ENCODE results near the gene PTPRJ.
"Not testable (repeated sequence)": the region's sequence is repeated elsewhere in the genome, so short reads cannot be mapped to it uniquely, and the experiment has no call there.

The PTPRJ gene

GRCh38 chr11:47980088-47980906 is at the start of gene PTPRJ:
Gene PTPRJ (plus strand): TSS chr11:47980559. CDS start chr11:47980913, 354 bp downstream.
- DNase-seq, result peak; percentile 61 to 64

DNA sequence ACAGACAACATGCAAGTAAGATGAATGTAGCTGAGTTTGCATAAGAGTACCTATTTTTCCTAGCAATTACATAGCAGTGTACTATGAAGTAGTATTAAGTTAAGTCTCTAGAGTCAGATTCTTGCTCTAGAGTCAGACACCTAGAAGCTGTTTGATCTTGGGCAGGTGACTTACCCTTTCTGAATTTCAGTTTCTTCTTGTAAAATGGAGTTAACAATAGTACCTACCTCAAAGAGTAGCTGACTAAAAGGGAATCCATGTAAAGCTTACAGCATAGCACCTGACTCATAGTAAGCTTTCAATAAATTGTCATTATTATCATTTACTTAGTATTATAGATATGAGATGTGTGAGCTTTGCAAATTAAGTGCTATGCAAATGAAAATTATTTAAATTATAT is 47.8 kb upstream of the PTPRJ start:
- DNase-seq, result no peak

- not testable (repeated sequence) for DNase-seq
Measured at GRCh38 chr11:47933797-47934196, 46.6 kb upstream of the PTPRJ start.

- DNase-seq, result no peak
Measured at GRCh38 chr11:47938791-47939560, 41.4 kb upstream of the PTPRJ start.

DNA sequence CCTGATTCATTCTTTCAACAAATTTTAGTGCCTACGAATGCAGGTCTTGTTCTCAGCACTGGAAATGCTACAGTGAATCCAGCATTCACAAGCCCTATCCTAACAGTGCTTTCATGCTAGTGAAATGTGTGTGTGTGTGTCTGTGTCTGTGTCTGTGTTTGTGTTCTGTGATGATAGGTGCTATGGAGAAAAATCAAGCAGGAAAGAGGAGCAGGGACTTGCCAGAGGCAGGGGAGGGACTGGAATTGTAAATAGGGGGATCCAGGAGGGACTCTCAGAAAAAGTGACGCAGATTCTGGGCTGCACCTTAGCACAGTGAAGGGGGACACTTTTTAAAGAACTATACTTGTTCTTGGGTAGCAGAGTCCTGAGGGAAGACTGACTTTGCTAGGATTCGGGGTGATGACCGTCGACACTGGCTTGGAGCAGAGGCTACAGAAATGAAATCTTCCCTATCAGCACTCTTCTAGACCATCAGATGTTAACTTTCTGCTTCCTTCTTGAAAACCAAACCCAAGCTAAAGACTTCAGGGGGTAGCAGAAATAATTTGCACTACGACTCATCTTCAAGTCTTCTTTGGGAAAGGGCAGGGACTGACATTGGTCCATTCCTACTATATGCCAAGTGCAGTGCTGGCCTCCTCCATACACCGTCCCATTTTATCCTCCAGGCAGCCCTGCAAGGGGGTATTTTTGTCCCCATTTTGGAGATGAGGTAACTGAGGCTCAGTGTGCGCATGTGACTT is 39.3 kb upstream of the PTPRJ start:
- no peak for DNase-seq

GRCh38 chr11:47941907-47942558 is 38.3 kb upstream of the PTPRJ start:
- DNase-seq, result no peak

DNA sequence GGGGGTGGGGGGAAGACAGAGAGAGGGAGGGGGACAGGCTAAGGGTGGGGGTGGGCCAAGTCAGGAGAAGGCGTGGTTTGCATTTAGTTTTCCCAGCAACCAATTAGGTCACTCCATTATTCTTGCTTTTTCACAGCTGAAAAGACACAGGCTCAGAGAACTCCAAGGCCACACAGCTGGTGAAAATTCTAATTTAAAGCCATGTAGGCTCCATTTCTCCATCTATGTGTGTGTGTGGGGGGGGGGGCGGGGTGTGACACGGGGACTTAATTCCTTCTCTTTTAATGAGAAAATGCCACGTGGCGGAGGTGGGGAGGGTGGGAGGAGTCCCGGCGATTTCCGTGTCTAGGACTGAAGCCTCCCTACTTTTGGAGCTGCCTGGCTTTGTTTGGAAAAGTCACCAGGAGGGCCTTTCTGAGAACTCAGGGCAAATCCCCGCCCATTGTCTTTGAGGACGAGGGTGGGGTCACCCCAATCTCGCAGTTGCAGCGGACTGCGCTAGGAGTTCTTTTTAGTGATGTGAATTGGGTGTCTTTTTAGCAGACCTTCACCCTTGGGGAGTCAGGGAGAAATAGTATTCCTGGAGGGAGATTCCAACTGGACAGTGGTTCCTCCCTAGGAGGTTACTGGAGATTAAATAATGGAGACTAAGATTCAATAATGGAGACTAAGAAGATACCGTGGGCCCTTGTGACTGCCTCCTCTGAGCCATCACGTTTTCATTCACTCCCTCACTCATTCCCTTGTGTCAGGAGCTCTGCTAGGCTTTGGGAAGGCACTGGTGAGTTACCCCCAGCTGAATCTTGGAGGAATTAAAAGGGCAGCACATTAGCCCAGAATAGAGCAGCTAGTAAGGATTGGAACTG is 36.4 kb upstream of the PTPRJ start:
- DNase-seq, result no peak

DNA sequence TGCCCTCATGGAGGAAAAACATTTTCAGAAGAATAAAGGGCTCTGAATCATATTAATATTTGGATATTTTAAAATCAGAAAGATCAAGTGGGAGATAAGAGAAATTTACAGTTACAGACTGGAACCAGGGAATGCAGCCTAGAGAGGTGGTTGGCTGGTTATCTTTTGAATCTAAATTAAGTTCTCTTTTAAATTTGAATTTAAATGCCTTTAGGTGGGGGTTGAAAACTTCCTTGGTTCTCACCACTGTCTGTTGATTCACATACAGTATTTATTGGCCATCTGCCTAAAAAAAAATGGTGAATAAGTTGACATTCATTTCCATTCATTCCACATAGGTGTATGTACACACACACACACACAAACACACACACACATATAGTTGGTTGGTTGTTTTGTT is 35.7 kb upstream of the PTPRJ start:
- no peak for DNase-seq

- peak; percentile 36 to 39 for DNase-seq
Measured at GRCh38 chr11:47946682-47947559, 33.4 kb upstream of the PTPRJ start.

DNA sequence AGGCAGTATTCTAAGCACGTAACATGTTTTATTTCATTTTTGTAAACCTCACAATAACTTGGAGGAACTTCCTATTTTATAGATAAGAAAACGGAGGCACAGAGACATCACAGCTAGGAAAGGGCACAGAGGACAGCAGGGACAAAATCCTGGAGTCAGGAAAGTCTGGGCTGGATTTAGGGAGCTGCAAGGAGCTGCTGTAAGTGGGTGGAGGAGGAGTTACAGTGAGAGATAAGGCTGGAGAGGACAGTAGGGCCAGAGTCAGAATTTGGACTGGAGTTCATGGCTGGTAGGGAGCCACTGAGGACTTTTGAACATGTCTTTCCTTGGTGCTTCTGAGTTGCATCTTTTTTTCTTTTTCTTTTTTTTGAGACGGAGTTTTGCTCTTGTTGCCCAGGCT is 32.2 kb upstream of the PTPRJ start:
- DNase-seq, result no peak

GRCh38 chr11:47949001-47949675 is 31.2 kb upstream of the PTPRJ start:
- not testable (repeated sequence) for DNase-seq

DNA sequence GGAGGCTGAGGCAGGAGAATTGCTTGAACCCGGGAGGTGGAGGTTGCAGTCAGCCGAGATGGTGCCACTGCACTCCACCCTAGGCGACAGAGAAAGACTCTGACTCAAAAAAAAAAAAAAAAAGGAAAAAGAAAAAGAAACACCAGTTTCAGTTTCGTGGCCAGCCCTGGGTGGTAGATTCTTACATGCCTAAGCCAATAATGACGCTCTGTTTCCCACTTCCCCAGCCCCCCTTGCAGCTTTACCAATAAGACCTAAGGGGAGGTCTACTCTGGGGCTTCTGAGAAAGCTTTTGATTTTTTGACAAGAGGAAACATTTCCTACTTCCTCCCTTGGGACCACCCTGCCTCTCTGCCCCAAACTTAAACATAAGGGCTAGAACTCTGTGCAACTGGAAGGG is 30.0 kb upstream of the PTPRJ start:
- DNase-seq, result peak; percentile 54 to 56

GRCh38 chr11:47951504-47951903 is 28.9 kb upstream of the PTPRJ start:
- not testable (repeated sequence) for DNase-seq

DNA sequence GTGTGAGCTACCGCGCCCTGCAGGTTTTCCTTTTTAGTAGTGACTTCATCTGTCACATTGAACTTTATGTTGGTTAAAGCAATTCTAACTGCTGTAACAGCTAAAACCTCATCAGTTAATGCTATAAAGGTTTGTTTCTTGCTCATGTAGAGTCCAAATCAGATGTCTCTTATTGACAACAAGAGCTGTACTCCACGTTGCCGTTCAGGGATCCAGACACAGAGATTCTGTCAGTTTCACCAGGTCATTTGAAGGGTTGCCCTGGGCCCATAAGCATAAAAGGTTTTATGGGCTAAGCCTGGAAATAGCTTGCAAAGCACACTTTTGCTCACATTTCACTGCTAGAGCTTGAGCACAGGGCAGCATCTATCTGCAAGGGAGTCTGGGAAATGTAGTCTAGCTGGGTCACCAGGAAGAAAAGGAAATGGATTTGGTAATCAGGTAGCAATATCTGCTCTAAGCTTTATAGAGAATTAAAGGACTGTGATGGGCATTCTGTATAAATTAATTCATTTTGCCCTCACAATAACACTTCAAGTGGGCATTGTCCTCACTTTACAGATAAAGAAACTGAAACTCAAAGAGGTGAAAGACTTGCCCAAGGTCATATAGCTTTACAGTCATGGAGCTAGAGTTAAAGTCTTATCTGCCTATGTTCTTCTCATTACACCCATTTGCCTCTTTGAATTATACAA is 25.2 kb upstream of the PTPRJ start:
- no peak for DNase-seq

DNA sequence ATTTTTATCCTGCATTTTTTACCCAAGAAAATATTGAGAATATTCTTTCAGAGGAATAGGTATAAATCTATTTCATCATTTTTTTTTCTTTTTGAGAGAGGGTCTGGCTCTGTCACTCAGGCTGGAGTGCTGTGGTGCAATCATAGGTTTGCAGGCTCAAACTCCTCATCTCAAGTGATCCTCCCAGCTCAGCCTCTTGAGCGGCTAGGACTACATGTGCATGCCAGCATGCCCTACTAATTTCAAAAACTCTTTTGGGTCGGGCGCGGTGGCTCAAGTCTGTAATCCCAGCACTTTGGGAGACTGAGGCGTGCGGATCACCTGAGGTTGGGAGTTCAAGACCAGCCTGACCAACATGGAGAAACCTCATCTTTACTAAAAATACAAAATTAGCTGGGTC is 20.3 kb upstream of the PTPRJ start:
- no peak for DNase-seq

DNA sequence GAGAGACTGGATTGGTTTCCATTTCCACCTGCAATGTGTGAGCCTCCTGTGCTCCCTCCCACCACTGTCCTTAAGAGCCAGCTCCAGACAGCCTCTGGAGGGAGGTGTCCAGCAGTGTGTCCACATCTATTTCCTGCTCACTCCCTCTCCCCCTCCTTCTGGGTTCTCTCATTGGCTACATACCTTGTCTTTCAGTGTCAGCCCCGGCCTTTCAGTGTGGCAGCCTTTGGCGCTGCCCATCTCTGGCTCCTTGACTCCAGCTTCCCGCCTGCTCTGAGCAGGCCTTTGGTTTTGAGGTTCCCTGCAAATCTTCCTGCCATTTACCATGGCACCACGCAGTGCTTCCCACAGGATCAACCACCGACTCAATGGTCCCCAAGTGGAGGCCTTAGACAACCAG is 19.0 kb upstream of the PTPRJ start:
- DNase-seq, result no peak

DNA sequence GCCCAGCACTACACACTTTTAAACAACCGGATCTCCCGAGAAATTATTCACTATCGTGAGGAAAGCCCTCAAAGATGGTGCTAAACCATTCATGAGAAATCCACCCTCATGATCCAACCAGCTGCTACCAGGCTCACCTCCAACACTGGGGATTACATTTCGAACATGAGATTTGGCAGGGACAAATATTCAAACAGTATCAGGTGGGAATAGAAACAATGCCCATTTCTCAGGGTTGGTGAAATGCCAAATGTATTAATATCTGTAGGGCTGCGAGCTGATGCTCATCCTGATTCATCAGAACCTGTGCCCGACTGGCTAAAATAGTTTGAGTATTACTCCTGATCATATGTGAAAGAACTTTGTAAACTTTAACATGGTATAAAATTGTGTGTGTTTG is 15.8 kb upstream of the PTPRJ start:
- DNase-seq, result no peak

DNA sequence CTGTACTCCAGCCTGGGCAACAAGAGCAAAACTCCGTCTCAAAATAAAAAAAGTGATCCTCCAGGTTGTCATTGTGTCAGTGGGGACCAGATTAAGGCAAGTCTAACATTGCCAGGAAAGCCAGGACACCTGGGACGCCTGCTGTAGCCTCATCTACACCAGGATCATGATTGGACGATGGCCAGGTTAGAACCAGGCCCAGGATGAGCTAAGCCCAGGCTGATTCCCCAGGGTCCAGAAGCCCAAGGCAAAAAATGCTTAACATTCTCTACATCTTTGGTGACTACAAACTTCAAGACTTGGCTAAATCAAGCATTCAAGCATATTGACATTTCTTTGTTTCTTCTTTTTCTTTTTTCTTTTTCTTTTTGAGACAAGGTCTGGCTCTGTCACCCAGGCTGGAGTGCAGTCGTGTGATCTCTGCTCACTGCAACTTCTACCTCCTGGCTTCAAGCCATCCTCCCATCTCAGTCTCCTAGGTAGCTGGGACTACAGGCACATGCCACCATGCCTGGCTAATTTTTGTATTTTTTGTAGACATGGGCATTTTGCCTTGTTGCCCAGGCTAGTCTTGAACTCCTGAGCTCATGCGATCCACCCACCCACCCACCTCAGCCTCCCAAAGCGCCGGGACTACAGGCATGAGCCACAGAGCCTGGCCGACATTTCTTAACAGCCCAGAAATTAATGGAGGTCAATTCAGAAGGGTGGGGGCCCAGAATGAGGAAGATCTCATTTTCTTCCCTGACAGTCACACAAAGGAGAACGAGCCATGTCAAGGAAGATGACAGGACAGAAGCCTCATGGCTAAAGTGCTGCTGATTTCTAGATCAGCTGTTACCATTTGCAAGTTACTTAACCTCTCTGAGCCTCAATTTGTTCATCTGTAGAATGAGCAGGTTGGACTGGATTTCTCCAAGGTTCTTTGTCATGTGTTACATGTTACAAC is 12.5 kb upstream of the PTPRJ start:
- no peak for DNase-seq

Measured in stimulated activated CD4-positive, alpha-beta T cell treated with anti-CD3 and anti-CD28 coated beads, Interleukin-2, amount 100 ng/mL, for 24 hours (primary cell).